Measurements from ENCODE around the gene TSHZ3. TPM values are rescaled to one million over a fixed set of nuclear protein-coding genes. Genes with fewer than 3 reads are reported as not detected.

TSHZ3 gene
- total and polyA plus RNA-seq, 8 donors: 0.87 to 14.3 (median 5.9) TPM

GRCh38 chr19:31279436-31279765, 69.8 kb downstream of the TSHZ3 start:
- Histone ChIP-seq H3K27ac (no peak overlapping the region), H3K36me3 (peaks cover 5 to 35% (median 28%) of the 10 kb centered on the region in 4 donors), H3K4me1 (peaks cover 0 to 50% (median 7%) of the 10 kb centered on the region in 4 donors), H3K4me3 (no peak overlapping the region), H3K9me3 (no peaks in the 10 kb centered on the region), H3K27me3 (no peaks in the 10 kb centered on the region)
- no peak for DNase-seq
- intact Hi-C loops (cut with DNase I; ENCODE audit: low total_unique reads): no loop called here
- WGBS, 5 donors: 91 to 95% (median 93%) methylated on average over 16 of the region's 16 CpGs
- TF ChIP-seq CTCF (IDR thresholded peaks at IDR 0.05): no peak
- TF ChIP-seq EP300 (IDR thresholded peaks at IDR 0.05): no peak
- no peak for TF ChIP-seq POLR2AphosphoS5 (IDR thresholded peaks at IDR 0.05)
- no peak for TF ChIP-seq POLR2A (IDR thresholded peaks at IDR 0.05)

DNA sequence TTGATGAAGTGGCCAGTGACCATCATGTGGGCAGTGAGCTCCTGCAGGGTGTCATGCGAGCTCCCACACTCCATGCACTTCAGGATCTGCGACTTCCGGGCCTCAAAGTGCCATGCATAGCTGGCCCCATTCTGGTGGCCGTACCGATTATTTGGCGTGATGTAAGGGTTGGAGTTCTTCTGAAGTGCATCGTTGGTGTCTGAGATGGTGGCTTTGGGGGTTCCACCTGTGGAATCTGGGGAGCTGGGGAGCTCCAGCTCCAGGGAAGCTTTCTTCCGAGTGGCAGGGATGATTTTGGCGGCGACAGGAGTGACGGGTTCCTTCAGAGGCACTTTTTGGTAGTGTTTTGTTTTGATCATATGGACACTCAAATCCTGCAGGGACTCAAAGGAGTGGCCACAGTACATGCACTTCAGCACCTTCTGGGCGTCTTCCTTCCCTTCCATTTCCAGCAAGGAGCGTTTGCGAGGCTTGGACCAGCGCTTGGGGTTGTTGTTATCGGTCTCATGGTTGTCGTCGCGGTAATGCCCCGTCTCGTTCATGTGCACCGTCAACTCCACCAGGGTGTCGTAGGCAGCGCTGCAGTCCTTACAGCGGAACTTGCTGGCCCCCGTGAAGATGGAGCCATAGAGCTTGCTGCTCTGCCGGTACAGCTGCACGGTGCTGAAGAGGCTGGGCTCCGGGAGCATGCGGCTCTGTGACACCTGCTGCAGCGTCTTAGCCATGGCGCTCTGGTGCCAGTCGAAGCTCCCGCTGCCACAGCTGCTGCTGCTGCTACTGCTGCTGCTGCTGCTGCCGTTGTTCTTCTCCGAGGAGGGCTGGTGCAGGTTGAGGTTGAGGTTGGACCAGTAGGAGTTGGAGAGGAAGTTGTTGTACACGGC, 70.4 kb downstream of the TSHZ3 start:
- Histone ChIP-seq H3K9me3 (no peaks in the 10 kb centered on the region), H3K27me3 (no peaks in the 10 kb centered on the region), H3K36me3 (peaks cover 5 to 35% (median 28%) of the 10 kb centered on the region in 4 donors), H3K27ac (no peak overlapping the region), H3K4me1 (peaks cover 0 to 50% (median 7%) of the 10 kb centered on the region in 4 donors), H3K4me3 (no peak overlapping the region)
- intact Hi-C loops (cut with DNase I; ENCODE audit: low total_unique reads): no loop called here
- TF ChIP-seq CTCF (IDR thresholded peaks at IDR 0.05): no peak
- no peak for TF ChIP-seq POLR2AphosphoS5 (IDR thresholded peaks at IDR 0.05)
- no peak for TF ChIP-seq POLR2A (IDR thresholded peaks at IDR 0.05)
- TF ChIP-seq EP300 (IDR thresholded peaks at IDR 0.05): no peak
- no peak for DNase-seq
- WGBS, 5 donors: 89 to 95% (median 92%) methylated on average over 37 of the region's 37 CpGs

- peaks cover 5 to 35% (median 28%) of the 10 kb centered on the region in 4 donors for H3K36me3 ChIP-seq
- 82 to 87% (median 86%) methylated on average over 16 to 17 of the region's 17 CpGs for WGBS, 5 donors
- peaks cover 0 to 40% (median 7%) of the 10 kb centered on the region in 4 donors for H3K4me1 ChIP-seq
These were observed 71.7 kb downstream of the TSHZ3 start for GRCh38 chr19:31277516-31277915.

DNA sequence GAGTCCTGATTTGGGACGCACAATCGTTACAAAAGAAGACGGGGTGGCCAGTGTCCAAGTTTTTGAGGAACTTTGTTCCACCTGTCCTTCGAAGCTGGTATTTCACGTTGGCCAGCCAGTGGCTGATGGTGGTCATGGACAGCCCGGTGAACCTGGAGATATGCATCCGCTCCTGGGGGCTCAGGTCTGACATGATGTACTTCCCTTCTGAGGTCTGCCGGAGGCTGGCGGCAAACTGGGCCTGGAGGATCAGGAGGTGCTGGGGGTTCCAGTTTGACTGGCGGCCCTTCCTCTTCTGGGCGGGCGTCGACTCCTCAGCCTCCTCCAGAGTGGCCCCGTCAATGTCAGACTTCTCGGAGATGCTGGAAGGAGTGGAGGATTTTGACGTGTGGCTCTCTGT, 72.4 kb downstream of the TSHZ3 start:
- DNase-seq: no peak
- peaks cover 0 to 33% (median 7%) of the 10 kb centered on the region in 4 donors for H3K4me1 ChIP-seq
- WGBS, 5 donors: 93 to 96% (median 94%) methylated on average over 16 of the region's 16 CpGs

More at GRCh38 chr19:31277516-31277915, 71.7 kb downstream of the TSHZ3 start:
- DNase-seq: no peak
- Histone ChIP-seq H3K9me3 (no peaks in the 10 kb centered on the region), H3K4me3 (no peak overlapping the region), H3K27me3 (no peaks in the 10 kb centered on the region), H3K27ac (no peak overlapping the region)
- TF ChIP-seq POLR2AphosphoS5 (IDR thresholded peaks at IDR 0.05): no peak
- TF ChIP-seq POLR2A (IDR thresholded peaks at IDR 0.05): no peak
- TF ChIP-seq CTCF (IDR thresholded peaks at IDR 0.05): no peak
- no peak for TF ChIP-seq EP300 (IDR thresholded peaks at IDR 0.05)
- intact Hi-C loops (cut with DNase I; ENCODE audit: low total_unique reads): no loop called here

More for the DNA sequence above, 72.4 kb downstream of the TSHZ3 start:
- TF ChIP-seq CTCF (IDR thresholded peaks at IDR 0.05) (no peak), EP300 (IDR thresholded peaks at IDR 0.05) (no peak), POLR2AphosphoS5 (IDR thresholded peaks at IDR 0.05) (no peak), POLR2A (IDR thresholded peaks at IDR 0.05) (no peak)
- no peak overlapping the region for H3K4me3 ChIP-seq
- intact Hi-C loops (cut with DNase I; ENCODE audit: low total_unique reads): no loop called here
- H3K27ac ChIP-seq: no peak overlapping the region
- peaks cover 5 to 35% (median 28%) of the 10 kb centered on the region in 4 donors for H3K36me3 ChIP-seq
- H3K27me3 ChIP-seq: no peaks in the 10 kb centered on the region
- H3K9me3 ChIP-seq: no peaks in the 10 kb centered on the region

Data from stomach (tissue), 9 donors.